Mesenchymal stem cell (in vitro differentiated cells and primary cell): ENCODE data around the gene CAMSAP3.

Experiments
- DNase-seq: peaks from one replicate; pipeline ENCODE4 v3.0.0-alpha.2; 2013
- H2AFZ ChIP-seq: one replicate; pipeline ENCODE4 v1.6.1; 2013; ENCODE audit warnings: low read depth, mild to moderate bottlenecking, control low read depth, inconsistent platforms, low read length, moderate library complexity
- H2AK5ac ChIP-seq: 2 replicates; pipeline ENCODE4 v1.6.1; 2013; ENCODE audit warnings: low read length, moderate library complexity, mild to moderate bottlenecking, inconsistent platforms; ENCODE audit not compliant: severe bottlenecking
- H2BK120ac ChIP-seq: one replicate; pipeline ENCODE4 v1.6.1; 2013; ENCODE audit warnings: low read depth, mild to moderate bottlenecking, inconsistent platforms, low read length, moderate library complexity
- H2BK12ac ChIP-seq, 2 experiments: one replicate each; pipeline ENCODE4 v1.6.1; 2013; ENCODE audit warnings: inconsistent platforms in 2 of 2, low read length in 2 of 2, mild to moderate bottlenecking in 2 of 2, moderate library complexity in 2 of 2, control low read depth in 1 of 2
- H2BK15ac ChIP-seq: one replicate; pipeline ENCODE4 v1.6.1; 2013; ENCODE audit warnings: mild to moderate bottlenecking, low read depth, inconsistent platforms; ENCODE audit not compliant: poor library complexity, severe bottlenecking
- H2BK5ac ChIP-seq: 2 replicates; pipeline ENCODE4 v1.6.1; 2013; ENCODE audit warnings: low read depth, mild to moderate bottlenecking, low read length, control low read depth, inconsistent platforms; ENCODE audit not compliant: poor library complexity, severe bottlenecking
- H3K14ac ChIP-seq, 2 experiments: one replicate each; pipeline ENCODE4 v1.6.1; 2013; ENCODE audit warnings: inconsistent platforms in 2 of 2, low read length in 2 of 2, control low read depth in 1 of 2, mild to moderate bottlenecking in 1 of 2, moderate library complexity in 1 of 2
- H3K18ac ChIP-seq, 2 experiments: one replicate each; pipeline ENCODE4 v1.6.1; 2013; ENCODE audit warnings: inconsistent platforms in 2 of 2, low read length in 2 of 2, control low read depth in 1 of 2, low read depth in 1 of 2, mild to moderate bottlenecking in 1 of 2
- H3K23ac ChIP-seq, 2 experiments: one replicate each; pipeline ENCODE4 v1.6.1; 2013; ENCODE audit warnings: inconsistent platforms in 2 of 2, low read length in 2 of 2, mild to moderate bottlenecking in 2 of 2, moderate library complexity in 2 of 2, control low read depth in 1 of 2
- H3K27ac ChIP-seq: 2 replicates; pipeline ENCODE4 v1.5.1; 2013; ENCODE audit warnings: mild to moderate bottlenecking, moderate library complexity, low read length, control low read depth, inconsistent platforms; ENCODE audit not compliant: poor library complexity, severe bottlenecking
- H3K27me3 ChIP-seq, 2 experiments: 2 replicates each; pipeline versions ENCODE4 v1.6.1 to v1.7.0; 2013; ENCODE audit warnings: low read length in 2 of 2, mild to moderate bottlenecking in 2 of 2, moderate library complexity in 2 of 2, control low read depth in 1 of 2, inconsistent platforms in 1 of 2; ENCODE audit not compliant: control insufficient read depth in 1 of 2, insufficient read depth in 1 of 2
- H3K36me3 ChIP-seq, 2 experiments: 2 replicates each; pipeline versions ENCODE4 v1.6.1 to v1.7.0; 2013; ENCODE audit warnings: low read length in 2 of 2, control low read depth in 1 of 2, inconsistent platforms in 1 of 2, low read depth in 1 of 2, mild to moderate bottlenecking in 1 of 2; ENCODE audit not compliant: insufficient read depth in 2 of 2, control insufficient read depth in 1 of 2
- H3K4ac ChIP-seq, 2 experiments: one replicate each; pipeline ENCODE4 v1.6.1; 2013; ENCODE audit warnings: inconsistent platforms in 2 of 2, low read length in 2 of 2, mild to moderate bottlenecking in 2 of 2, moderate library complexity in 2 of 2, control low read depth in 1 of 2, low read depth in 1 of 2
- H3K4me1 ChIP-seq: 2 replicates; pipeline ENCODE4 v1.6.1; 2013; ENCODE audit warnings: low read depth, low read length, control low read depth; ENCODE audit not compliant: control insufficient read depth, insufficient read depth
- H3K4me2 ChIP-seq: 2 replicates; pipeline ENCODE4 v1.6.1; 2013; ENCODE audit warnings: low read length, mild to moderate bottlenecking, inconsistent platforms; ENCODE audit not compliant: poor library complexity, severe bottlenecking
- H3K4me3 ChIP-seq, 2 experiments: 2 replicates each; pipeline versions ENCODE4 v1.5.1 to v1.7.0; 2013; ENCODE audit warnings: low read length in 2 of 2, mild to moderate bottlenecking in 2 of 2, control low read depth in 1 of 2, low read depth in 1 of 2; ENCODE audit not compliant: insufficient read depth in 1 of 2
- H3K79me1 ChIP-seq: replicated peaks from 2 replicates; pipeline ENCODE4 v1.6.1; 2013; ENCODE audit warnings: mild to moderate bottlenecking, control low read depth, low read length, inconsistent platforms; ENCODE audit not compliant: poor library complexity, severe bottlenecking
- H3K9ac ChIP-seq: 2 replicates; pipeline ENCODE4 v1.7.0; 2013; ENCODE audit warnings: mild to moderate bottlenecking, low read length, moderate library complexity
- H3K9me3 ChIP-seq: 2 replicates; pipeline ENCODE4 v1.7.0; 2013; ENCODE audit warnings: mild to moderate bottlenecking, low read length; ENCODE audit not compliant: control insufficient read depth
- H4K8ac ChIP-seq: one replicate; pipeline ENCODE4 v1.6.1; 2013; ENCODE audit warnings: inconsistent platforms, mild to moderate bottlenecking, low read length, moderate library complexity
- H4K91ac ChIP-seq: one replicate; pipeline ENCODE4 v1.6.1; 2013; ENCODE audit warnings: mild to moderate bottlenecking, low read length, inconsistent platforms
- WGBS: methylation state at CpG from one replicate; pipeline ENCODE4 v1.1.7; 2013; ENCODE audit warnings: mixed read lengths; 5-methylcytosine and 5-hydroxymethylcytosine counted together

The CAMSAP3 gene

GRCh38 chr19:7624810-7625209 lies 29.1 kb downstream of the CAMSAP3 start:
- no peak for DNase-seq
- Histone ChIP-seq H3K9me3 (no peaks in the 10 kb centered on the region), H3K27me3 (no peaks in the 10 kb centered on the region), H3K79me1 (peaks cover 42% of the 10 kb centered on the region), H3K4me1 (peaks cover 17% of the 10 kb centered on the region), H4K8ac (no peak overlapping the region), H4K91ac (no peak overlapping the region), H2BK5ac (no peak overlapping the region), H3K27ac (no peak overlapping the region), H3K36me3 (peaks cover 43 to 79% of the 10 kb centered on the region in 2 experiments), H3K14ac (no peak overlapping the region), H3K23ac (no peak overlapping the region), H3K4ac (no peak overlapping the region), H3K18ac (no peak overlapping the region), H3K4me2 (no peak overlapping the region), H2BK12ac (no peak overlapping the region), H2BK15ac (no peak overlapping the region), H3K9ac (no peak overlapping the region), H2BK120ac (no peak overlapping the region), H2AFZ (no peak overlapping the region), H3K4me3 (no peak overlapping the region), H2AK5ac (no peak overlapping the region)
- WGBS: 97% methylated on average over 17 of the region's 17 CpGs

GRCh38 chr19:7625763-7626372 lies 30.2 kb downstream of the CAMSAP3 start:
- no peak overlapping the region for H3K23ac ChIP-seq
- H3K79me1 ChIP-seq: peaks cover 48% of the 10 kb centered on the region
- no peak overlapping the region for H3K4me2 ChIP-seq
- no peak overlapping the region for H2AFZ ChIP-seq
- H4K8ac ChIP-seq: no peak overlapping the region
- no peak overlapping the region for H3K9ac ChIP-seq
- no peak overlapping the region for H4K91ac ChIP-seq
- DNase-seq: no peak
- H2BK12ac ChIP-seq: no peak overlapping the region
- no peak overlapping the region for H3K18ac ChIP-seq
- 97% methylated on average over 34 of the region's 34 CpGs for WGBS
- no peak overlapping the region for H3K27ac ChIP-seq
- H3K4me3 ChIP-seq: no peak overlapping the region
- H3K4me1 ChIP-seq: peaks cover 24% of the 10 kb centered on the region
- no peak overlapping the region for H2BK120ac ChIP-seq
- H3K9me3 ChIP-seq: no peaks in the 10 kb centered on the region
- no peaks in the 10 kb centered on the region for H3K27me3 ChIP-seq
- H2BK15ac ChIP-seq: no peak overlapping the region
- H3K36me3 ChIP-seq: peaks cover 36 to 68% of the 10 kb centered on the region in 2 experiments
- no peak overlapping the region for H3K14ac ChIP-seq
- no peak overlapping the region for H2AK5ac ChIP-seq
- H2BK5ac ChIP-seq: no peak overlapping the region
- no peak overlapping the region for H3K4ac ChIP-seq

GRCh38 chr19:7627166-7627565 lies 31.5 kb downstream of the CAMSAP3 start:
- 95% methylated on average over 22 of the region's 24 CpGs for WGBS
- H2BK120ac ChIP-seq: no peak overlapping the region
- H3K27me3 ChIP-seq: no peaks in the 10 kb centered on the region
- H3K36me3 ChIP-seq: peaks cover 28 to 64% of the 10 kb centered on the region in 2 experiments
- no peak overlapping the region for H3K23ac ChIP-seq
- H4K91ac ChIP-seq: peak overlapping the region; percentile 2
- H3K27ac ChIP-seq: no peak overlapping the region
- H3K9me3 ChIP-seq: no peaks in the 10 kb centered on the region
- H3K4ac ChIP-seq: no peak overlapping the region
- H2AFZ ChIP-seq: no peak overlapping the region
- no peak for DNase-seq
- H3K79me1 ChIP-seq: peaks cover 52% of the 10 kb centered on the region
- H2AK5ac ChIP-seq: no peak overlapping the region
- H3K4me1 ChIP-seq: peaks cover 28% of the 10 kb centered on the region
- H3K9ac ChIP-seq: no peak overlapping the region
- H3K18ac ChIP-seq: no peak overlapping the region
- H2BK15ac ChIP-seq: no peak overlapping the region
- no peak overlapping the region for H3K4me3 ChIP-seq
- H3K4me2 ChIP-seq: no peak overlapping the region
- H4K8ac ChIP-seq: no peak overlapping the region
- no peak overlapping the region for H3K14ac ChIP-seq
- no peak overlapping the region for H2BK5ac ChIP-seq
- no peak overlapping the region for H2BK12ac ChIP-seq

GRCh38 chr19:7628589-7629311 lies 33.1 kb downstream of the CAMSAP3 start:
- H3K9me3 ChIP-seq: no peaks in the 10 kb centered on the region
- DNase-seq: peak; percentile 9
- no peaks in the 10 kb centered on the region for H3K27me3 ChIP-seq
- peak overlapping the region; percentile 76 for H3K4me2 ChIP-seq
- H3K36me3 ChIP-seq: peaks cover 17 to 62% of the 10 kb centered on the region in 2 experiments
- peak overlapping the region; percentile 63 for H4K8ac ChIP-seq
- H3K14ac ChIP-seq: peak overlapping the region in 1 of 2 experiments; percentile 49
- no peak overlapping the region for H4K91ac ChIP-seq
- no peak overlapping the region for H2BK120ac ChIP-seq
- WGBS: 5% methylated on average over 15 of the region's 15 CpGs
- peak overlapping the region; percentile 99 for H3K9ac ChIP-seq
- H3K79me1 ChIP-seq: peaks cover 59% of the 10 kb centered on the region
- H3K23ac ChIP-seq: peak overlapping the region in 1 of 2 experiments; percentile 34
- H2AFZ ChIP-seq: peak overlapping the region; percentile 15
- H3K4me3 ChIP-seq: peak overlapping the region; percentile 89 to 100
- H3K4ac ChIP-seq: peak overlapping the region in 1 of 2 experiments; percentile 89
- peak overlapping the region; percentile 11 to 75 for H3K18ac ChIP-seq
- no peak overlapping the region for H2BK12ac ChIP-seq
- H3K4me1 ChIP-seq: peaks cover 30% of the 10 kb centered on the region
- no peak overlapping the region for H2BK5ac ChIP-seq
- no peak overlapping the region for H2AK5ac ChIP-seq
- H3K27ac ChIP-seq: no peak overlapping the region
- no peak overlapping the region for H2BK15ac ChIP-seq
